ENCODE measurements around the gene FBXO41. TPM values are rescaled to one million over a fixed set of nuclear protein-coding genes. Genes with fewer than 3 reads are reported as not detected.

The FBXO41 gene
- polyA plus RNA-seq, 1 of the 3 experiments (the other 2 are of a cell fraction): 3.1 TPM

GRCh38 chr2:73252238-73253027 lies 31.8 kb downstream of the FBXO41 start:
- POLR2A ChIA-PET: interaction anchor here (0.9 to 1.2 kb wide), 2 partner anchors 8 to 19 kb away, joined by 3 to 4 read pairs; partner anchors contain the start of gene CCT7

GRCh38 chr2:73250872-73251846 lies 33.1 kb downstream of the FBXO41 start:
- ChIA-PET POLR2A (no interaction called here), CTCF (no interaction called here)
- no peaks in the 10 kb centered on the region for H3K9me3 ChIP-seq
- DNase-seq: no peak
- WGBS (ENCODE audit: low lambda C conversion rate): 98% methylated on average over 12 of the region's 17 CpGs
- no peaks in the 10 kb centered on the region for H3F3A ChIP-seq (replicated peaks; ENCODE audit: insufficient read depth)
- H3K9me2 ChIP-seq: no peaks in the 10 kb centered on the region
- H4K20me1 ChIP-seq (ENCODE audit: insufficient read depth): 0 out of 2 replicates have a peak, but pooled peaks cover 7% of the 10 kb centered on the region
- H3K4me3 ChIP-seq (ENCODE audit: low read depth in 2 of 2, low read length in 1 of 2): no peak overlapping the region
- peaks cover 50 to 80% of the 10 kb centered on the region in 2 experiments for H3K36me3 ChIP-seq (replicated peaks in 1 of 2; ENCODE audit: control insufficient read depth in 1 of 2, insufficient read depth in 2 of 2, low read length in 1 of 2)
- H2AFZ ChIP-seq (ENCODE audit: low read depth): no peak overlapping the region
- no peak overlapping the region for H3K4me2 ChIP-seq
- H3K4me1 ChIP-seq (ENCODE audit: control insufficient read depth in 1 of 2, insufficient read depth in 2 of 2, low read depth in 1 of 2, low read length in 1 of 2): peaks cover 0 to 3% of the 10 kb centered on the region in 2 experiments; a peak in 1 of 4 replicates
- H3K9ac ChIP-seq: no peak overlapping the region
- no peaks in the 10 kb centered on the region; the same call in 1 of the 2 replicates for H3K79me2 ChIP-seq (ENCODE audit: insufficient read depth)
- no peaks in the 10 kb centered on the region for H3K27me3 ChIP-seq (ENCODE audit: insufficient read depth)
- no peak overlapping the region for H3K27ac ChIP-seq (ENCODE audit: low read depth in 2 of 2, low read length in 1 of 2)
- TF ChIP-seq IRF3 (IDR thresholded peaks at IDR 0.05; ENCODE audit: low read depth, low read length) (no peak), TAF1 (IDR thresholded peaks at IDR 0.05; ENCODE audit: borderline replicate concordance, low read depth, low read length) (no peak), USF2 (IDR thresholded peaks at IDR 0.05; ENCODE audit: borderline replicate concordance, low read depth, low read length) (no peak), FOXJ3 (CRISPR knock-in tag; IDR thresholded peaks at IDR 0.05) (no peak), NRF1 (IDR thresholded peaks at IDR 0.05; ENCODE audit: low read depth, low read length) (no peak), ZBTB33 (IDR thresholded peaks at IDR 0.05; ENCODE audit: borderline replicate concordance, low read depth) (no peak)

More at GRCh38 chr2:73252238-73253027, 31.8 kb downstream of the FBXO41 start:
- 93% methylated on average over 11 of the region's 17 CpGs for WGBS (ENCODE audit: low lambda C conversion rate)
- CTCF ChIA-PET: interaction anchor here (1.0 to 1.7 kb wide), 2 partner anchors 18 to 75 kb away, joined by 3 to 5 read pairs; no protein-coding TSS in a partner anchor
- Histone ChIP-seq H3F3A (replicated peaks; ENCODE audit: insufficient read depth) (no peaks in the 10 kb centered on the region), H2AFZ (ENCODE audit: low read depth) (no peak overlapping the region), H3K36me3 (replicated peaks in 1 of 2; ENCODE audit: control insufficient read depth in 1 of 2, insufficient read depth in 2 of 2, low read length in 1 of 2) (peaks cover 38 to 67% of the 10 kb centered on the region in 2 experiments), H3K27ac (ENCODE audit: low read depth in 2 of 2, low read length in 1 of 2) (no peak overlapping the region), H3K4me2 (no peak overlapping the region), H3K9me3 (no peaks in the 10 kb centered on the region), H3K9ac (no peak overlapping the region), H4K20me1 (ENCODE audit: insufficient read depth) (0 out of 2 replicates have a peak, but pooled peaks cover 7% of the 10 kb centered on the region), H3K79me2 (ENCODE audit: insufficient read depth) (no peaks in the 10 kb centered on the region; the same call in 1 of the 2 replicates), H3K27me3 (ENCODE audit: insufficient read depth) (no peaks in the 10 kb centered on the region), H3K4me1 (ENCODE audit: control insufficient read depth in 1 of 2, insufficient read depth in 2 of 2, low read depth in 1 of 2, low read length in 1 of 2) (peaks cover 0 to 3% of the 10 kb centered on the region in 2 experiments; a peak in 1 of 4 replicates), H3K9me2 (no peaks in the 10 kb centered on the region), H3K4me3 (ENCODE audit: low read depth in 2 of 2, low read length in 1 of 2) (no peak overlapping the region)
- DNase-seq: no peak
- TF ChIP-seq SMC3 (IDR thresholded peaks at IDR 0.05; ENCODE audit: low read depth, low read length): no peak
- TF ChIP-seq USF1 (IDR thresholded peaks at IDR 0.05; ENCODE audit: borderline replicate concordance, low read depth): no peak
- no peak for TF ChIP-seq NRF1 (IDR thresholded peaks at IDR 0.05; ENCODE audit: low read depth, low read length)
- no peak for TF ChIP-seq RAD21 (IDR thresholded peaks at IDR 0.05; ENCODE audit: low read length)
- no peak for TF ChIP-seq ELF1 (IDR thresholded peaks at IDR 0.05)
- no peak for TF ChIP-seq RFX5 (IDR thresholded peaks at IDR 0.05; ENCODE audit: low read length)
- TF ChIP-seq ZBTB33 (IDR thresholded peaks at IDR 0.05; ENCODE audit: borderline replicate concordance, low read depth): no peak
- no peak for TF ChIP-seq SIN3A (IDR thresholded peaks at IDR 0.05; ENCODE audit: borderline replicate concordance, low read depth, low read length)
- TF ChIP-seq CHD2 (IDR thresholded peaks at IDR 0.05; ENCODE audit: low read length, partially characterized antibody): no peak

Measured in SK-N-SH (cell line).